ENCODE results near the gene XIRP1.
A peak's percentile ranks its signal among the peaks of the same experiment; 100 is the strongest.
"Not testable (repeated sequence)": the region's sequence is repeated elsewhere in the genome, so short reads cannot be mapped to it uniquely, and the experiment has no call there.

XIRP1 gene

GRCh38 chr3:39187372-39188155, 4.8 kb downstream of the XIRP1 start:
- DNase-seq, result no peak

GRCh38 chr3:39186692-39187151, 5.7 kb downstream of the XIRP1 start:
- no peak for DNase-seq

GRCh38 chr3:39185959-39186691, 6.3 kb downstream of the XIRP1 start:
- DNase-seq, result no peak

- no peak for DNase-seq
Measured at GRCh38 chr3:39185326-39185958, 7.0 kb downstream of the XIRP1 start.

DNA sequence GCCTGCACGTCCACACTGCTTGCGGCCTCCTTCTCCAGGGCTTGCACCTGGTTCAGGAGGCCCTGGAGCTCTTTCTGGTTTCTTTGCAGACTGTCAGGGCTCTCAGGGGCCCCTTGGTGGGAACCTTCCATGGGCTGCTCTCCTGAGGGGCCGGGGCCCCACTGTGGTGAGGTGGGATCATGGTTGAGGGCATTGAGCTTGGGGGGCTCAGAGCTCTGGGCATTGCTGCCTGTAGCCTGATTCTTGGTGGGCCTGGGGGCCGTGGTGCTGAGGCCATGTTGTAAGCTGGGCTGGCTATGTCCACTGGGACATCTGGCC, 7.5 kb downstream of the XIRP1 start:
- no peak for DNase-seq

GRCh38 chr3:39184081-39184967, 8.1 kb downstream of the XIRP1 start:
- DNase-seq, result no peak

- peak in 3 of 56 donors; percentile 10 to 46 (median 31) for DNase-seq
Measured at GRCh38 chr3:39183211-39184080, 8.9 kb downstream of the XIRP1 start.

- no peak for DNase-seq
Measured at GRCh38 chr3:39181408-39182335, 10.7 kb downstream of the XIRP1 start.

- DNase-seq, result peak in 46 of 56 donors; percentile 11 to 84 (median 54)
Measured at GRCh38 chr3:39180546-39181346, 11.6 kb downstream of the XIRP1 start.

DNA sequence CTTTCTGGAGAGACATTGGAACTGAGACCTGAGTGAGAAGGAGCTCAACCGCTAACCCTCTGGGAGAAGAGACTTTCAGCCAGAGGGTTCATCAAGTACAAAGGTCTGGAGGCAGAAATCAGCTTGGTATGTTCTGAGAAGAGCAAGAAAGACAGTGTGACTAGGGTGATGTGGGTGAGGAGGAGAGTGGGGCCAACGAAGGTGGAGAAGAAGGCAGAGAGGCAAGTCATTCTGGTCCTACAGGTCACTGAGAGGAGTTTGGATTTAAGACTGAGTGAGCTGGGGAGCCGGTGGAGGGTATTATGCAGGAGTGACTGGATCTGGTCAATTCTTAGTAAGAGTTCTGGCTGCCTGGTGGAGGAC, 12.2 kb downstream of the XIRP1 start:
- no peak for DNase-seq

- DNase-seq, result peak in 3 of 56 donors; percentile 12 to 20 (median 13)
Measured at GRCh38 chr3:39178553-39178952, 13.8 kb downstream of the XIRP1 start.

GRCh38 chr3:39177708-39178332, 14.6 kb downstream of the XIRP1 start:
- DNase-seq, result peak; percentile 14 to 93 (median 69)

- DNase-seq, result no peak
Measured at GRCh38 chr3:39176025-39176714, 16.2 kb downstream of the XIRP1 start.

DNA sequence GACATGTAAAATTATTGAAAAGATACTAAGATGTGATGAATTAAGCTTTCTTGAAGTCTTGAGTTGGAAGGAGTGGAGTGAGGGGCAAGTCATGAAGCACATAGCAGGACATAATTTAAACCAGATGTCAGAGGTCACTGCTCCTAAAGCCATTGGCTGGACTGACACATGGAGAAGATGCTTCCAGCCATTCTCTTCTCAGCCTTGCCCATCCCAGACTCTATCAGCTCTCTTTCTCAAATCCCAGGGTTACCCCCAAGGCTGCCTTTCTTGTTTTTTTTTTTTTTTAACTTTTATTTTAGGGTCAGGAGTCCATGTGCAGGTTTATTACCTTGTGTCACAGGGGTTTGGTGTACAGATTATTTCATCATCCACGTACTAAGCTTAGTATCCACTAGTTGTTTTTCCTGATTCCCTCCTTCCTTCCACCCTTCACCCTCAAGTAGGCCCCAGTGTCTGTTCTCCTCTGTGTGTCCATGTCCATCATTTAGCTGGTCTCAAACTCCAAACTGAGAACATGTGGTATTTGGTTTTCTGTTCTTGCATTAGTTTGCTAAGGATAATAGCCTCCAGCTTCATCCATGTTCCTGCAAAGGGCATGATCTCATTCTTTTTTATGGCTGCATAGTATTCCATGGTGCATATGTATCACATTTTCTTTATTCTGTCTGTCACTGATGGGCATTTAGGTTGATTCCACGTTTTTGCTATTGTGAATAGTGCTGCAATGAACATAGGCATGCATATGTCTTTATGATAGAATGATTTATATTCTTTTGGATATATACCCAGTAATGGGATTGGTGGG, 18.9 kb downstream of the XIRP1 start:
- no peak for DNase-seq

GRCh38 chr3:39171860-39172259, 20.5 kb downstream of the XIRP1 start:
- no peak for DNase-seq

DNA sequence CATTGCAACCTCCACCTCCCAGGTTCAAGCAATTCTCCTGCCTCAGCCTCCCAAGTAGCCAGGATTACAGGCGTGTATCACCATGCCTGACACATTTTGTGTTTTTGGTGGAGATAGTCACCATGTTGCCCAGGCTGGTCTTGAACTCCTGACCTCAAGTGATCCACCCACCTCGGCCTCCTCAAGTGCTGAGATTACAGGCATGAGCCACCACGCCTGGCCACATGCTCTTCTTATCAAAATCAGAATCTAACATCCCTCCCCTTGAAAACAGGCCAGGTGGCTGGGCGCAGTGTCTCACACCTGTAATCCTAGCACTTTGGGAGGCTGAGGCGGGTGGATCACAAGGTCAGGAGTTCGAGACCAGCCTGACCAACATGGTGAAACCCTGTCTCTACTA, 21.5 kb downstream of the XIRP1 start:
- not testable (repeated sequence) for DNase-seq

Measured in nucleus accumbens (tissue), 56 donors.